ENCODE results near the gene VAMP8. TPM values are rescaled to one million over a fixed set of nuclear protein-coding genes. Genes with fewer than 3 reads are reported as not detected.
"Not testable (repeated sequence)": the region's sequence is repeated elsewhere in the genome, so short reads cannot be mapped to it uniquely, and the experiment has no call there.

Gene VAMP8
- total RNA-seq, 1 donor from 2014 or later = 235 TPM

DNA sequence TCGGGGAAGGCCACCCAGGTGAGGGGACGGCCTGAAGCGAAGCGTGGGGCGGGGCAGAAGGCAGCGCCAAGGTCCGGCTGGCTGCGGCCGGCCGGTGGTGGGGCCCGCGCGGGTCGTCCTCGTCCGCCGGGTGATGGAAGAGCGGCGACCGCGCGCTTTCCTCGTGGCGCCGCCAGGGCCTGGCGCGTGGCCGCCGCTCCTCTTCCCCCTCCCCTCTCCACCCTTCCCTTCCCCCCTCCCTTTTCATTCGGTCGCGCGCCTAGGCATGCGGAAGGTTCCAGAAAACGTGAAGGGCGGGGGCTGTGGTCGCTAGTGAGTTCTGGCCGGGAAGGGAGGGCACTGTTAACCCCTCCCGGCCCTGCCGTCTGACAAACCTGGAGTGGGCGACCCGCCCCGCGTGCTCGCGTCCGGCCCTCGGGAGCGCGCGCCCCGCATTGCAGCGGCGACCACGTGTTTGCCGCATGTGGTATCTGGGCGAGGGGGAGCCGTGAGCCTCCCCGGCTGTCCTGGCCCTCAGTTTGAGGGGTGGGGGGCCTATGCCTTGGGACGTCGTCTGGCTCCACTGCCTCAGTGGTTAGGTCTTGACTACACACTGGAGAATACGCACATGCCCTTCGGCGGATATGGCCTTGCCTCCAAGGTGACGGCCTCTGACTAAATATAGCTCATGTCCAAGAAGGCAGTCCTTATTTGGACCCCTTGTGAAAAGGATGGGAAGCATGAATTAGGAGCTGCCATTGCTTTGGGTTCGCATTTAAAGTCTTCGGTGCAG is 37.8 kb upstream of the VAMP8 start:
- intact Hi-C loops (cut with DNase I) = no loop called here
- no peak for TF ChIP-seq CTCF (IDR thresholded peaks at IDR 0.05)
- ATAC-seq = peak; percentile 73

DNA sequence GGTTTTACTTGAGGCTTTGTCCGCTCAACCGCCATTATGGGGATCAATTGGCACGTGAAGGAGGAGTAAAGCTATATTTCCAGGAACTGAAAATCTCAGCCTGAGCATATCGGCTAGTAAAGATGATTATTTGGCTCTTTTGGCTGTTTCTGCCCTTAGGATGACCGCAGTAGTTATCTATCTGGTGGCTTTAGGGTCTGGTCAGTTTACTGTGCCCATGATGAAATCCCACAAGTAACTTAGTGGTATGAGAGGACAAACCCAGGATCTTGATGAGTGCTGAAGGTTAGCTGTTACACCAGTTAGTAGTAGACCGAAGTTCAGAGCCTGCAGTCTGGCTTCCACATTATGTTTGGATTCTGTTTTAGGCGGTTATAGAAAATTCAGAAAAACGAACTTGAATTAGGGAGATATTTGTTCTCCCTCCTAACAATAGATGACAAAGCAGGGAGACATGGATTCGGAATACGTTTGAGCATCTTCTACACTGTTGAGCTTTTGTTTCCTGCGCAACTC is 37.2 kb upstream of the VAMP8 start:
- Histone ChIP-seq H3K27ac (peak overlapping the region; percentile 99), H3K27me3 (no peaks in the 10 kb centered on the region), H3K36me3 (peaks cover 46% of the 10 kb centered on the region), H3K9me3 (no peaks in the 10 kb centered on the region), H3K4me3 (peak overlapping the region; percentile 97), H3K4me1 (peaks cover 44% of the 10 kb centered on the region)
- ATAC-seq = no peak
- intact Hi-C loops (cut with DNase I) = no loop called here
- TF ChIP-seq CTCF (IDR thresholded peaks at IDR 0.05) = no peak
- DNase-seq = no peak

More for the DNA sequence above, 37.8 kb upstream of the VAMP8 start:
- Histone ChIP-seq H3K9me3 (no peaks in the 10 kb centered on the region), H3K4me1 (peaks cover 44% of the 10 kb centered on the region), H3K27me3 (no peaks in the 10 kb centered on the region), H3K4me3 (peak overlapping the region; percentile 97), H3K27ac (peak overlapping the region; percentile 99), H3K36me3 (peaks cover 39% of the 10 kb centered on the region)
- DNase-seq = peak; percentile 89

DNA sequence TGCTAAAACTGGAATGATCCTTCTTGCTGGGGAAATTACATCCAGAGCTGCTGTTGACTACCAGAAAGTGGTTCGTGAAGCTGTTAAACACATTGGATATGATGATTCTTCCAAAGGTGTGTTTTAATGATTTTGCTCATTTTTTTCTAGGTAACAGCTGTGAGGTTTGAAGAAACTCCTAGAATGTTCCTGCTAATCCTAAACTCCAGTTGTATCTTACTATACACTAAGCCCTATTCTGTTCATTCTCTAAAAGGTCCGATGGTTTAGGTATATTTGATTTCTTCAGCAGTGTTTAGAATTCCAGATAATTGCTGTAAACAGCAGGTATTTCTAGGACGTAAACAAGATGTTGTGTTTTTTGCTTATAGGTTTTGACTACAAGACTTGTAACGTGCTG is 36.1 kb upstream of the VAMP8 start:
- DNase-seq = no peak
- H3K27ac ChIP-seq = no peak overlapping the region
- intact Hi-C loops (cut with DNase I) = no loop called here

GRCh38 chr2:85541753-85542457 is 35.5 kb upstream of the VAMP8 start:
- intact Hi-C loops (cut with DNase I) = no loop called here
- Histone ChIP-seq H3K9me3 (no peaks in the 10 kb centered on the region), H3K4me3 (peak overlapping the region; percentile 97), H3K27ac (no peak overlapping the region), H3K27me3 (no peaks in the 10 kb centered on the region), H3K36me3 (peaks cover 61% of the 10 kb centered on the region), H3K4me1 (peaks cover 38% of the 10 kb centered on the region)
- no peak for DNase-seq
- no peak for ATAC-seq
- TF ChIP-seq CTCF (IDR thresholded peaks at IDR 0.05) = no peak

More for the DNA sequence above, 36.1 kb upstream of the VAMP8 start:
- ATAC-seq = no peak
- H3K4me1 ChIP-seq = peaks cover 44% of the 10 kb centered on the region
- H3K36me3 ChIP-seq = peaks cover 56% of the 10 kb centered on the region
- no peak for TF ChIP-seq CTCF (IDR thresholded peaks at IDR 0.05)
- peak overlapping the region; percentile 97 for H3K4me3 ChIP-seq
- no peaks in the 10 kb centered on the region for H3K27me3 ChIP-seq
- no peaks in the 10 kb centered on the region for H3K9me3 ChIP-seq

DNA sequence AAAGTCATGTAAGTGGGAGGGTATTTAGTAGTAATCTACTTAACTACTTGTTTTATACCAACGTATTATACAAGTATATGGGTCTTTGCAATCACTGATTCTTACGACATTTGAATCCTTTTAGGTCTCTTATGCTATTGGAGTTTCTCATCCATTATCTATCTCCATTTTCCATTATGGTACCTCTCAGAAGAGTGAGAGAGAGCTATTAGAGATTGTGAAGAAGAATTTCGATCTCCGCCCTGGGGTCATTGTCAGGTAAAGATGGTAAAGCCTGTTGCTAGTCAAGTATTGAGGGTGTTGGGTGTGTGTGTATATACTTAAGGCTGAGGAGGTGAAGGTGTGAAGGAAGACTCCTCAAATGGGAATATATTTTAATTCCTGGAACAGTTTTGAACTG is 34.6 kb upstream of the VAMP8 start:
- Histone ChIP-seq H3K27me3 (no peaks in the 10 kb centered on the region), H3K4me3 (no peak overlapping the region), H3K9me3 (no peaks in the 10 kb centered on the region), H3K36me3 (peaks cover 70% of the 10 kb centered on the region), H3K27ac (no peak overlapping the region), H3K4me1 (peaks cover 31% of the 10 kb centered on the region)
- ATAC-seq (no peak), DNase-seq (no peak)
- TF ChIP-seq CTCF (IDR thresholded peaks at IDR 0.05) = no peak
- intact Hi-C loops (cut with DNase I) = no loop called here

GRCh38 chr2:85544254-85544691 is 33.1 kb upstream of the VAMP8 start:
- H3K4me1 ChIP-seq = peaks cover 31% of the 10 kb centered on the region
- ATAC-seq; intact Hi-C loops (cut with DNase I); H3K4me3 ChIP-seq; H3K27me3 ChIP-seq; H3K9me3 ChIP-seq; H3K27ac ChIP-seq; DNase-seq: not testable (repeated sequence)
- peaks cover 85% of the 10 kb centered on the region for H3K36me3 ChIP-seq

DNA sequence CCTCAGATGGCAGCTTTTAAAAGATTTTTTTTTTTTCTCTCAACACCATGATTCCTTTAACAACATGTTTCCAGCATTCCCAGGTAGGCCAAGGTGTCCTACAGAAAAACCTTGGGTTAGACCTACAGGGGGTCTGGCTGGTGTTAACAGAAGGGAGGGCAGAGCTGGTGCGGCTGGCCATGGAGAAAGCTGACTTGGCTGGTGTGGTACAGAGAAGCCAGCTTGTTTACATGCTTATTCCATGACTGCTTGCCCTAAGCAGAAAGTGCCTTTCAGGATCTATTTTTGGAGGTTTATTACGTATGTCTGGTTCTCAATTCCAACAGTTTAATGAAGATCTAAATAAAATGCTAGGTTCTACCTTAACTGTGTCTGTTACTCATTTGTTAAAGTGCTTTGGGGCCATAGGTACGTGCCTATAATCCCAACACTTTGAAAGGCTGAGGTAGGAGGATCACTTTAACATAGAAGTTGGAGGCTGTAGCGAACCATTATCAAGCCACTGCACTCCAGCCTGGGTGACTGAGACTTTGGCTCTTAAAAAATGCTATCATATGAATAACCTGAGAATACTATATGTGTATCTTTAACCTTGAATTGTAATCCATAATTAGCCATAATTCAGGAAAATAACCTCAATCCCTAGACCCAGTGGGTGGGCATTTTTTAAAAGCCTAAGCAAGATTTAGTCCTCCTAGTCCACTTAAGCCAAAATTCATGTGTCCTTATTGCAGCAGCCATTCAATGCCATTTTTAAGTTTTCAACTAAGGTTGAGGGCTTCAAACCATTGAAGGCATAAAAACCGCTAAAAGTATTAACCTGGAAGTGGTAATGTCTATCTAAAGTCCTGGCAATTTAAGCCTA is 32.2 kb upstream of the VAMP8 start:
- Histone ChIP-seq H3K4me1 (peaks cover 31% of the 10 kb centered on the region), H3K36me3 (peaks cover 94% of the 10 kb centered on the region)
- intact Hi-C loops (cut with DNase I); H3K9me3 ChIP-seq; H3K27me3 ChIP-seq; DNase-seq; ATAC-seq; H3K27ac ChIP-seq; H3K4me3 ChIP-seq: not testable (repeated sequence)

Measured in upper lobe of right lung (tissue), 1 donor.